ENCODE results near the gene MXD4. TPM values are rescaled to one million over a fixed set of nuclear protein-coding genes. Genes with fewer than 3 reads are reported as not detected.
A peak's percentile ranks its signal among the peaks of the same experiment; 100 is the strongest.

Gene MXD4
- total and polyA plus RNA-seq, 9 of the 15 experiments (the other 6 are each of a cell fraction or from before 2014, with no cell fraction given): 0.06 to 13.5 (median 5.9) TPM

DNA sequence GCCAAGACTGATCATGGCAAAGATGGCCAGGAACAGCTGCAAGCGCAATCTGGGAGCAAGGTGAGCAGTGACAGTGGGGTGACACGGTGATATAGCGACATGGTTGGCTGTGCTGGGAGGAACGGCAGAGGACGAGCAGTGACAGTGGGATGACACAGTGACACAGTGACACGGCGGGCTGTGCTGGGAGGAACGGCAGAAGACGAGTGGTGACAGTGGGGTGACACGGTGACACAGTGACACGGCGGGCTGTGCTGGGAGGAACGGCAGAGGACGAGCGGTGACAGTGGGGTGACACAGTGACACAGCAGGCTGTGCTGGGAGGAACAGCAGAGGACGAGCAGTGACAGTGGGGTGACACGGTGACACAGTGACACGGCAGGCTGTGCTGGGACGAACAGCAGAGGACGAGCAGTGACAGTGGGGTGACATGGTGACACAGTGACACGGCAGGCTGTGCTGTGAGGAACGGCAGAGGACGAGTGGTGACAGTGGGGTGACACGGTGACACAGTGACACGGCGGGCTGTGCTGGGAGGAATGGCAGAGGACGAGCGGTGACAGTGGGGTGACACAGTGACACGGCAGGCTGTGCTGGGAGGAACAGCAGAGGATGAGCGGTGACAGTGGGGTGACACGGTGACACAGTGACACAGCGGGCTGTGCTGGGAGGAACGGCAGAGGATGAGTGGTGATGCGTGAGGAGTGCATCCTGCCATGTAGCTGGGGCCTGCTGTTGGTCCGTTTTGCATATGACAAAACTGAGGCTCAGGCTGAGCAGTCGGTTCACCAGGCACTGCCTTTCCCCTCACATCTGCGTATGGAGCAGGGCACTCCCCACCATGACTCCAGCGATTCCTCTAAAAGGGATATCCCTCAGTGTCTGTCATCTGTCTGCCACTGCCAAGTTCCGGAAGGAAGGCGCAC, 36.0 kb upstream of the MXD4 start:
- no peak for DNase-seq (ENCODE audit: extremely low read depth in 1 of 4, low spot score in 3 of 4)
- in situ Hi-C loops (cut with MboI): no loop called here
- intact Hi-C loops (cut with micrococcal nuclease): no loop called here
- no peak for FAIRE-seq
- WGBS (ENCODE audit: insufficient coverage, low coverage, missing lambda C conversion rate): 74% methylated on average over 39 of the region's 40 CpGs
- Histone ChIP-seq H3K4me2 (ENCODE audit: insufficient read depth, low read length) (no peak overlapping the region), H3K4me3 (no peak overlapping the region), H3K9me1 (ENCODE audit: control insufficient read depth, insufficient read depth, low read length) (no peaks in the 10 kb centered on the region), H3K4me1 (replicated peaks in 1 of 2; ENCODE audit: control insufficient read depth in 2 of 2, insufficient read depth in 2 of 2, low read length in 2 of 2) (peaks cover 0 to 41% of the 10 kb centered on the region in 2 experiments; a peak in 3 of 5 replicates), H3K27ac (ENCODE audit: extremely low read depth, low read depth, low read length) (no peak overlapping the region; the same call in 2 of the 3 replicates), H3K79me2 (ENCODE audit: control insufficient read depth, insufficient read depth, low read length) (no peaks in the 10 kb centered on the region), H2AFZ (ENCODE audit: low read depth, low read length) (no peak overlapping the region), H3K9me3 (replicated peaks; ENCODE audit: control insufficient read depth, insufficient read depth, low read depth, low read length) (no peaks in the 10 kb centered on the region), H4K20me1 (replicated peaks; ENCODE audit: control insufficient read depth, insufficient read depth, low read length) (no peaks in the 10 kb centered on the region), H3K27me3 (ENCODE audit: control insufficient read depth in 2 of 2, insufficient read depth in 2 of 2, low read length in 2 of 2) (no peaks in the 10 kb centered on the region), H3K9ac (ENCODE audit: insufficient read depth in 1 of 2, low read depth in 2 of 2, low read length in 2 of 2) (0 out of 4 replicates have a peak overlapping the region, but pooled peaks of 1 of the 2 experiments have one; percentile 69), H3K36me3 (ENCODE audit: control insufficient read depth, insufficient read depth, low read length) (peaks cover 4% of the 10 kb centered on the region; the same call in 1 of the 3 replicates)
- TF ChIP-seq, protein P1, sequence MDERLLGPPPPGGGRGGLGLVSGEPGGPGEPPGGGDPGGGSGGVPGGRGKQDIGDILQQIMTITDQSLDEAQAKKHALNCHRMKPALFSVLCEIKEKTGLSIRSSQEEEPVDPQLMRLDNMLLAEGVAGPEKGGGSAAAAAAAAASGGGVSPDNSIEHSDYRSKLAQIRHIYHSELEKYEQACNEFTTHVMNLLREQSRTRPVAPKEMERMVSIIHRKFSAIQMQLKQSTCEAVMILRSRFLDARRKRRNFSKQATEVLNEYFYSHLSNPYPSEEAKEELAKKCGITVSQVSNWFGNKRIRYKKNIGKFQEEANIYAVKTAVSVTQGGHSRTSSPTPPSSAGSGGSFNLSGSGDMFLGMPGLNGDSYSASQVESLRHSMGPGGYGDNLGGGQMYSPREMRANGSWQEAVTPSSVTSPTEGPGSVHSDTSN (CRISPR knock-in tag; IDR thresholded peaks at IDR 0.05; ENCODE audit: low read depth): no peak
- TF ChIP-seq, protein P1 (tag; conservative IDR thresholded peaks at IDR 0.05; ENCODE audit: low read depth): 0 out of 2 replicates have a peak, but pooled peaks have one; percentile 34
- TF ChIP-seq, protein P2, sequence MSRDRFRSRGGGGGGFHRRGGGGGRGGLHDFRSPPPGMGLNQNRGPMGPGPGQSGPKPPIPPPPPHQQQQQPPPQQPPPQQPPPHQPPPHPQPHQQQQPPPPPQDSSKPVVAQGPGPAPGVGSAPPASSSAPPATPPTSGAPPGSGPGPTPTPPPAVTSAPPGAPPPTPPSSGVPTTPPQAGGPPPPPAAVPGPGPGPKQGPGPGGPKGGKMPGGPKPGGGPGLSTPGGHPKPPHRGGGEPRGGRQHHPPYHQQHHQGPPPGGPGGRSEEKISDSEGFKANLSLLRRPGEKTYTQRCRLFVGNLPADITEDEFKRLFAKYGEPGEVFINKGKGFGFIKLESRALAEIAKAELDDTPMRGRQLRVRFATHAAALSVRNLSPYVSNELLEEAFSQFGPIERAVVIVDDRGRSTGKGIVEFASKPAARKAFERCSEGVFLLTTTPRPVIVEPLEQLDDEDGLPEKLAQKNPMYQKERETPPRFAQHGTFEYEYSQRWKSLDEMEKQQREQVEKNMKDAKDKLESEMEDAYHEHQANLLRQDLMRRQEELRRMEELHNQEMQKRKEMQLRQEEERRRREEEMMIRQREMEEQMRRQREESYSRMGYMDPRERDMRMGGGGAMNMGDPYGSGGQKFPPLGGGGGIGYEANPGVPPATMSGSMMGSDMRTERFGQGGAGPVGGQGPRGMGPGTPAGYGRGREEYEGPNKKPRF (IDR thresholded peaks at IDR 0.05; ENCODE audit: low read depth, low read length): no peak
- POLR2A ChIA-PET: interaction anchor here (0.6 kb wide), 1 partner anchor 136 kb away, joined by 3 read pairs; no protein-coding TSS in a partner anchor
- CTCF ChIA-PET (ENCODE audit: low intra/inter-chr PET ratio): no interaction called here
- ATAC-seq: no peak
- no TSS peak for BruUV-seq (replicated peaks)

Measured in K562 (cell line).